NOMO-1 treated with DMSO at 0.1 percent for 48 hours (cell line): ENCODE data around the gene DUOXA1.

Experiments
- DNase-seq: peaks from one replicate; lab custom pipeline; 2025; ENCODE audit not compliant: unreplicated experiment; lab: John Stamatoyannopoulos, UW

The DUOXA1 gene

DNA sequence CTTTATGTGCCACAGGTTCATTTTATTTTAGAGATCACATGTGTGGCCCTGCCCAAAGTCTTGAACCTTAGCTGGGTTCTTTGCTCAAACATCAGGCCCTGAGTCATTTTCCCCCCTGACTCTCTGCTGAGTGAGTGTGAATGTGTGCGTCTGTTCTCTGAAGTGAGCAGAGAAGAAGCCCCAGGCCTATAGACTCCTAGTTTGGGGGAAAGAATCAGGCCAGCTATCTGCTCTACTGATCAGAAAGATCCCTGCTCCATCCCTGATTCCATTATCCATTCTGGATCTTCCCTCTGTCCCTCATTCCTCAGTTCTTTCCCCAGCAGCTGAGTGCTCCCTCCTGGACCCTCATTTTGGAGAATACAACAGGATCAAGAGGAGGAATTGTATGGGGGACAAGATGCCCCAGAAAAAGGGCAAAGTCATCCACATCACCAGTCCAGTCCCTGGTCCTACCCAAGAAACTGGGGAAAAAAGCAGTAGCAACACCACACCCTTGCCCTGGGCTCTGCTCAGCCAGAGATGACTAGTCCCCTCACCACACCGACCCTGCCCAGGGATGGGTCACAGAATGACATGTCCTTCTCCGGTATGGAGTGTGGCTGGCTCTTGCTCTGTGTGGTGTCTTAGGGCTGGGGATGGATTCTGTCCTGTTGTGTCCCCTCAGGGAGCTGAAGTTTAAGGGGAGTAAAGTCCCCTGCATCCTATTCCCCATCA, 3.3 kb upstream of the DUOXA1 start:
- DNase-seq: no peak

DNA sequence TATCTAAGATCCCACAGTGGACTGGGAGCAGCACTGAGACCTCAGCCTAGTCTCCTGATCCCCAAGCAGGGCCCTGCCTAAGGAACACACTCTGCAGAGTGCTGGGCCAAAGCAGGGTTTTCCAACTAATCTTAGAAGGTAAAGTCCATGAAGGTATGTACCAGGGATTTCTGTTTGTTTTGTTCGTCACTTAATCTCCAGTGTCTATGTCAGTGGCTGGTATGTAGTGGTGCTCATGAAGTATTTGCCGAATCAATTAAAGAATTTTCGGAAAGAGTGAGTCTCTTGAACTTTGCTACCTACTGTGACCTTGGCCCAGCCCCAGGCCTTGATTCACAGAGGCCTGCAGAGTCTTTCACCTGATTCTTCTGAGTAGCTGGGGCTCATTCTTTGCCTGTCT, 1.8 kb upstream of the DUOXA1 start:
- no peak for DNase-seq

DNA sequence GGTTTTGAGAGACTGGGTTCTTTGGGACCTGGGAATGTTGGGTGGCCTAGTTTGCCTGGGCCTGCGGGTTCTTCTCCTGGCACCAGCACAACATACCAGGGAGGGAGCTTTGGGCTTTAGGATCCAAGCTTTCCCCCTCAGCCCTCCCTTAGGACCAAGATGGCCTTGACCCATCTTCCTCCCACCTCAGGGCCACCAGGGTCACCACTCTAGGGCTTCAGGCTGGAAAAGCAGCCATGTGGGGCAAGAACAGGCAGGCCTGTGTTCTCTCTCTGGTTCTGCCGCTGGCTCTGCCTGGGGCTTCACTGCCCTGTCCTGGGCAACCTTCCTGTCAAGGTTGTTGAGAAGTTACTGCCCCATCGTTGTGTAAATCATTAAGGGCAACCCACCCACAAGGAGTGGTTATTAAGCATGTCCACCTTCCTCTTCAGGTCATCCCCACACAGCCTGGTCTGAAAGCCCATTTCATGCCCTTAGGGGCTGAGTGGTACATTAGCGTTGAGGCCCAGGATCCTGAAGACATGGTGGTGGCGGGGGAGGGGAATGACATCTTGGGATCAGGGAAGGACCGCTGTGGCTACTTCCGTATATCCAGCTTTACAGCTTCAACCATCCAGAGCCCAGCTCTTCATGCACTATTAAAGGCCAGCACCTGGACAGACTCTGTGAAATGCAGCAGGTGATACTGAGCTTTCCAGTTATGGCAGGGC, 767 bp upstream of the DUOXA1 start:
- no peak for DNase-seq

DNA sequence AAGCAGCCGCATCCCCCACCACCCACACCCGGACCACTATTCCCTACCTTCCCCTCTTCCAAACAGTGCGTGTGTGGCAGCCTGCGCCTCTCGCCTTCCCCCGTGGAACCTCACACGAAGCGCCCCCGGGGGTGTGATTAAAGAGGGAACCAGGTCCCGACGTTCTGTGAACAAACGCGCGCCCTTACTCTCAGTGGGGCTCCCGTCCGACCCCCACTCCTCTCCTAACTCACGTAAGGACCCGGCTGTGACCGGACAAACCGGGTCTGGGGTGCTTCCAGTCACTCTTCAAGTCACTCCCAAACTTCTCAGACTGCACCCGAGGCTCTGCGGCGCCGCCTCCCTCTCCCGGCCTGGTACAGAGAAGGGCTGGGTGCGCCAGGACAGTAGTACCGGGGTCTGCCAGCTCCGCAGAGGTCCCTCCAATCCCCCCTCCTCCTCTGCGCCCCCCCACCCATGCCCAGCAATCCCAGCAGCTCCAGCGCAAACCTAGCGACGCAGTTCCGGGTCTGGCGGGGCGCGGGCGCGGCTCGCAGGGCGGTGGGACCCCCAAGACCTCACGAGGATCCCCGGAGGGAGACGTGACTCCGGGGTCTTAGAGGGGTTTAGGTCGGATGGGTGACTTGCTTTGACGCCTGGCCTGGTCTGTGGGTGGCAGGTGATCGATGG, 574 bp downstream of the DUOXA1 start:
- DNase-seq: no peak

DNA sequence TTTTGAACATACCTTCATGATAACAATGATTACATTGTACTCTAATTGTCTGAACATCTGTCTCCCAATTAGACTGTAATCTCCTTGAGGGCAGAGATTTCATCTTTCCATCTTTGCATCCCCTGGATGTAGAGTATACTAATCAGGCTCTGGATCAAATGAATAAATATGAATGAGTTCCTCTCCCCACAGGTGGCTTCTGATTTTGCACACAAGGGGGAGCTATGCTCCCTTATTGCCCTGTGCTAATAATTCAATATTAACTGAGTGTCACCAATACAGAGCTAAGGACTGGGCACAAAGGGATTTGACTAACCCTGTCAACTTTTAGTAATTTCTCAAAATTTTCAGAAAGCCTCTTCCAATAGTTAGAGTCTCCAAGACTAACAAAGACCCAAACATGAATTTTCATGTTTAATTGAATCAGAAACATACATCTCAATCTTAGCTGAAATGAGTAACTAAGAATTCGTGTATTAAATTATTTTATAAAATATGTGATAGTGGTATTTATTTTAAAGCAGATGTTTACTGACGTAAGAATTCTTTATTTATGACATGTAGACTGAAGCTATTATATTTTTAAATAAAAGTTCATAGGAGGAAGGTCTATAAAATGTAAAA, 3.0 kb downstream of the DUOXA1 start:
- DNase-seq: peak; percentile 21

DNA sequence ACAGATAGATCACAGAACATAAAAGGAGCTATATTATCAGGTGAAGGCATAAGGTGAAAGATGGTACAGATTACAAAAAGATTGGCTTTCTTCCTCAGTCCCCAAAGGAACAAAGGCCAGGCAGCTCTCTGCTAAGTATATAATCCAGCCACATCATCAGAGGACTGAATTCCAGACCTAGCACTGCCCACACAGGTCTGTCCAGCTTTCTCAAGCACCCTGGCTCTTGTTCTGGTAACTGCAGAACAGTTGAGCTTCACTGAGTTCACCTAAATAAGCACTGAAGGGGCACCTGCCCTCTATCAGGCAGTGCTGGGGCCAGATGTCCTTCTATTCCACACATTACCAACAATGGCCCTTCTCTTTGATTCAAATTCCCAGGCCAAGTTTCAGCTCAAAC, 6.3 kb downstream of the DUOXA1 start:
- no peak for DNase-seq

DNA sequence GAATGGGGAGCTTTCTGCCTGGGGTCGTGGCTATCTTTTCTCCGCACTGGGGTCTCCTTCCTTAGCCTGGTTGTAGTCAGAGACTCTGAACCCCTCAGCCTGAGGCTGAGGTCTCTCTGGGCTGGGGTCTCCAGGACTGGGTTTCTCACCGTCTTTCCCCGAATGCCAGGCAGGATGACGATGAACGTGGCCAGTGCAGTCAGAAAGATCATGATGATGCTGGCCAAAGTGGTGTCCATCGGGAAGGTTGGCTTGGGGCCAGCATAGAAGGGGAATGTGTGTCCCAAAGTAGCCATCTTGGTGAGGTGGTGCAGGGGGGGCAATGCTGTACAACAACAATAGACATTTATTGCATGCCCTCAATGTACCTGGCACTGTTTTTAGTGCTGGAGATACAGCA, 7.0 kb downstream of the DUOXA1 start:
- DNase-seq: no peak

DNA sequence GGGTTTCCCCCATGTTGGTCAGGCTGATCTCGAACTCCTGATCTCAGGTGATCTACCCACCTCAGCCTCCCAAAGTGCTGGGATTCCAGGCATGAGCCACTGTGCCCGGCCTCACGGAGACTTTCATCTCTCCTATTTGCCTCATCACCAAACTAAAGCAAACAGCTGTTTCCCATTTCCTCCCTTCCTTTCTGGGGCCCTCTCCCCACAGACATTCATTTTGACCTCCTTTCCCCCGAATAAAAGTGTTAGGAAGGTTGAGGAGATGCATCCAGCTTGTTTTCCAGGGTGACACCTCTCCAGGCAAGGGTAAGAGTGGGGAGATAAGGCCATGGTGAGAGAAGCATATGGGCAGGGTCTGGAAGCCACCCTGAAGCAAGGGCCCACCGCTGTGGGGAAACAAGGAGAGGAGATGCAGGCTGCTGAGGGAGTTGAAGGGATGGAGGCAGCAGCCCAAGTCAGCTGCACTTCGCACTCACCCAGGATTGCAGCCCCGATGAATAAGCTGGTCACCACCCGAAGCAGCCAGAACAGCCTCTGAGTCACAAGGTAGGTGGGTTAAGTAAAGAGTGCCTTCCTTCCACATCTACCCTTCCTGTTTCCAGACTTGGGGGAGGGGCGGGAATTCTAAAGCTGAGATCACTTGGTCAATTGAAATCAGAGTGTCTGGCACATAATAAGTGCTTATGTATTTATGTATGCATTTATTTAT, 7.8 kb downstream of the DUOXA1 start:
- DNase-seq: no peak

DNA sequence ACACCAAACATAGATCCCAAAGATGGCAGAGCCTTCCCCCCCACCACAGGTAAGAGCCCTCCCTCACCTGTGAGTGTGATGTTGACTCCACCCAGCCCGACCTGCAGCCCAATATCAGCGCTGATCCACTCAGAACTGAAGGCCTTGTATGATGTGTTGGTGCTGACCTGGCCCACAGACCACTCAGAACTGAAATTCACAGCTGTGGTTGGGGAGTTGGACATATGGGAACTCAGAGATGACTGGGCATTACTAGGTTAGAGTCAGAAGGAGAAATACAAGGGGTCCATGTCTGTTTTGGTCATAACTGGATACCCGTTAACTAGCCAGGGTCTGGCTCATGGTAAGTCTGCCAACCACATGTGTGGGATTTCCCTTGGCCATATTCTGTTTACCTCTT, 8.7 kb downstream of the DUOXA1 start:
- no peak for DNase-seq

DNA sequence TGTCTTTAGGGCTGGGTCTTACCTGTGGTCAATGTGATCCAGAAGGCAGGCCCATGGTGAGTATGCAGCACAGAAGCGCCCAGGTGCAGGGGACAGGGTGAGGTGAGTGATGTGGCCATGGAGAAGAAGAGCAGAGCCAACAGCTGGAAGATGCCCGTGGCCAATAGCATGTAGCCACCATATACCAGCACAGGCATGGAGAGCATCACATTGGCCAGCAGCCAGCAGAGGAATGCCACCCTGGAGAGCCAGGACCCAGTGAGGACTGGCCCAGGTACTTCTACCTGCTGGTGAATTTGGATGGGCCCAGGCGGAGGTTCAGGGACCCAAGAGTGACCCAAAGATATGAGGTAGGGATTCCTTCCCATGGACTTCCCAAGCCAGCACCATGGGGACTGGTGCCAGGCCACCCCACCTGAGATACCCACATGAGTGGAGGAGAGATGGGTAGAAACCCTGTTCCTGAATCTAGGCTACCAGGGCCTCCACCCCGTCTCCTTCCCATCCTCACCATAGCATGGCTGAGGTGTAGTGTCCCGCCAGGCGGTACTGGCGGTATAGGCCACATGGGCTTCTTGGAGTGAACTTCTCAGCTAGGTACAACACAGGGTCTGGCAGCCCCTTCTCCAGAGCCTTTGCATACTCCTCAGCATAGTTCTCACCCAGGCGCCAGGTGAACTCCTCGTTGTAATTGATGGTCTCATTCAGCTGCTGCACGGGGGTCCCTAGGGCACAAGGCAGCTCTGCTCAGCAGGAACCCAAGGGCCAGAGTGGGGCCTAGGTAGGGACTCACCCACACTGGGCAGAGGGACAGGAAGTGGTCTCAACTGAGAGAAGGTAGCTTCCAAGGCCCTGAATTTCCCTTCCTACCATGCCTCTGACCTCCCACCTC, 9.4 kb downstream of the DUOXA1 start:
- DNase-seq: no peak

DNA sequence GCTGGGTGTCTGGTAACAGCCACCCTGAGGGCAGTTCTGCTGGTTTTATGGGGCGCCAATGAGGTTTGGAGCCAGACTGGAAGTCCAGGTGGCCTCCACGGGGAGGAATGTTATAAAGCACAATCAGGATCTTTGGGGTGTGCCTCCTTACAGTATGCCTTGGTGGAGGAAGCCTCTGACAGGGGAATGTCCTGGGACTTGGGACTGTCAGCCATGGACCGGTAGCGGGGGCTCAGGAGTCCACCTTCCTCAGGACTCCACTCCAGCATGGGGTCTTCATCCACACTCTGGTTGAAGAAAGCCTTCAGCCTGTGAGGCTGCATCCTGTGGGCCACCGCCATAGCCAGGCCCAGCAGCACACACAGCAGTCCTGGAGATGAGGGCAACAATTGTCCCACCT, 10.7 kb downstream of the DUOXA1 start:
- no peak for DNase-seq

DNA sequence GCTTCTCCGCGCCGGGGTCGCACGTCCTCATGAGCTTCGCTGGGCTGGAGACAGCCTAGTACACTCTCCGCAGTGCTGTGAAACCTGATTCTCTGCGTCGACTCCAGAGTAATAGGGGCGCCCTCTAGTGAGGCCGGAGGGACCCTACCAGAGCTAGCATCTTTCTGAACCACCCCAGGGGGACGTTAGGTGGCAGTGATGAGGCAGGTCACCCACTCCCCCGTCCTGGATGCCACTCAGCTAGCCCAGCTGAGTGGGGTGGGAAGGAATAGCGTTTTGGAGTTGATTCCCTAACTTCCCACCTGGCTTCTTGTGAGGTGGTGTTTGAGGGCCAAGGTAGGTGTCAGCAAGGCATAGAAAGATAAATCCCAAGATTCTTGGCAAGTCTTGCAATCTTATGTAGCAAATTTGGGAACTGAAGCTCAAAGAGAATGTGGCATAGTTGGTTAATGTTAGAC, 11.5 kb downstream of the DUOXA1 start:
- peak; percentile 85 for DNase-seq

DNA sequence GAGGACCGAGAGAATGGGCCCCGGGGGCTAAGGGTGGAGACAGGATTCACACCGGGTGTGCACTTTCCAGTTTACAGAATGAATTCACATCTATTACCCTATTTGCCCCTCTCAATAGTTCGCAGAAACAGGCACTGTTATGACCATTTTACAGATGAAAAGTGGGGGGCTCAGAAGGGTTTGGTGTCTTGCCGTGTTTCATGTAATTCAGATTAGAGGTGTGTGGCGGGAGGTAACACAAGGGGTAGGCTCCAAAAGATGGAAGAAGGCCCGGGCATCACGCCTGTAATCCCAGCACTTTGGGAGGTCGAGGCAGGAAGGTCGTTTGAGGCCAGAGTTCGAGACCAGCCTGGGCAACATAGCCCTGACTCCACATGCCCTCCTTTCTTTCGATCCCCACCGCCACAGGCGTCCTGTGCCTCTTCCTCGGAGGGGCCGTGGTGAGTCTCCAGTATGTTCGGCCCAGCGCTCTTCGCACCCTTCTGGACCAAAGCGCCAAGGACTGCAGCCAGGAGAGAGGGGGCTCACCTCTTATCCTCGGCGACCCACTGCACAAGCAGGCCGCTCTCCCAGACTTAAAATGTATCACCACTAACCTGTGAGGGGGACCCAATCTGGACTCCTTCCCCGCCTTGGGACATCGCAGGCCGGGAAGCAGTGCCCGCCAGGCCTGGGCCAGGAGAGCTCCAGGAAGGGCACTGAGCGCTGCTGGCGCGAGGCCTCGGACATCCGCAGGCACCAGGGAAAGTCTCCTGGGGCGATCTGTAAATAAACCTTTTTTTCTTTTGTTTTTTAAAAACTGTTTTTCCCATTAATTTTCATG, 12.2 kb downstream of the DUOXA1 start:
- DNase-seq: no peak

DNA sequence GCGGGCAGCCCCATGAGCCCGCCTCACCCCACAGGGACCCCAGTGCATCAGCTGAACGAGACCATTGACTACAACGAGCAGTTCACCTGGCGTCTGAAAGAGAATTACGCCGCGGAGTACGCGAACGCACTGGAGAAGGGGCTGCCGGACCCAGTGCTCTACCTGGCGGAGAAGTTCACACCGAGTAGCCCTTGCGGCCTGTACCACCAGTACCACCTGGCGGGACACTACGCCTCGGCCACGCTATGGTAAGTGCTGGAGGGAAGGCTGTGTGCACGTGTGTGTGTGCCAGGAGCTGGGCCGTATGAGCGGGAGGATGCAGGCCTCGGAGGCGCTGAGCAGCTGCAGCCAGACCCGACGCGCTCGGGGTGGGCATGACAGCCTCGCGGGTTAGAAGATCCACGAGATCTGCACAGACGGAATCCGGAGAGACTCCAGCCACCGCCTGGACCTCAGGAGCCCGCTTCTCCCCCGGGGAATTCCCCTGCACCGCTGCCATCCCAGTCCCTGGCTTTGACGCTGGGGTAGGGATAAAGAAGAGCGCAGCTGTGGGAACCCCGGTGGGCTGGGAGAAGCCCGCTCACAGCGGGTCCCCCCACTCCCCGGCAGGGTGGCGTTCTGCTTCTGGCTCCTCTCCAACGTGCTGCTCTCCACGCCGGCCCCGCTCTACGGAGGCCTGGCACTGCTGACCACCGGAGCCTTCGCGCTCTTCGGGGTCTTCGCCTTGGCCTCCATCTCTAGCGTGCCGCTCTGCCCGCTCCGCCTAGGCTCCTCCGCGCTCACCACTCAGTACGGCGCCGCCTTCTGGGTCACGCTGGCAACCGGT, 13.0 kb downstream of the DUOXA1 start:
- no peak for DNase-seq

DNA sequence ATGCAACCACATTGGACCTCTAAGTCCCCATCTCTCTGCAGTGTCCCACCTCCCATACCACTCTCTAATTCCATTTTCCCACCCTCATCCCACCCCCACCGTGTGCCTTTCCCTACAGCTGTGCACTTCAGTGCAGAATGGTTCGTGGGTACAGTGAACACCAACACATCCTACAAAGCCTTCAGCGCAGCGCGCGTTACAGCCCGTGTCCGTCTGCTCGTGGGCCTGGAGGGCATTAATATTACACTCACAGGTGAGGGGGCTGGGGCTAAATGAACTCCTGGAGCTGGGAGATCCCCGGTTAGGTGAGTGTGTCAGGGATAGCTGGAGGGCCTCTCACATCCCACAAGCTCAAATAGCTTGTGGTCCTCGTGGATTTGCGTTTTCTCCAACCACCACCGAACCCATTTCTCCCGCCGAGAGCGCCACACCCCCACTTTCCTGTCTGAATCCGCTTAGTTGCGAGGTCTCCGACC, 13.6 kb downstream of the DUOXA1 start:
- no peak for DNase-seq

DNA sequence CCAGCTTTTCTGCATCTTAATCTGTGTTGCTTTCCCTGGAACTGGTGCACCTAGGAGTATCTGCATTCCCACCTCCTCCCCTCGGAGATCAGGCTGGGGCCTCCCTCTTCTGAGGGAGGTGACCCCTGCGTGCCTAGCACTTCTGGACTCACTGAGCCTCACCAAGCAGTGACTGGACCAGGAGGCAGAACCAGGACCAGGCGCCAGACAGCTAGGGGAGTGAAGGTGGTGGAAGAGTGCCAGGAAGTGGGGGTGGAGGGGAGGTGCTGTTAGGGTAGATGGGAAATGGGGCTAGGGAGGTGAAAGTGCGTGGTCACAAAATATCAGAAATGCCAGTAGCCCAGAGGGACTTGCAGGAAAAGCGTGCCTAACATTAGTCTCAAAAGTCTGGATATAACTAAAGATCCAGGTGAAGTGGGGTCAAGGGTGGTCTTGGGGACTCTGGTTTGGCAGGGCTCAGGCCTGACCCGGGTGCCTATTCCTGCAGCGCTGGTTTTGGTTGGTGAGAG, 14.3 kb downstream of the DUOXA1 start:
- DNase-seq: no peak

DNA sequence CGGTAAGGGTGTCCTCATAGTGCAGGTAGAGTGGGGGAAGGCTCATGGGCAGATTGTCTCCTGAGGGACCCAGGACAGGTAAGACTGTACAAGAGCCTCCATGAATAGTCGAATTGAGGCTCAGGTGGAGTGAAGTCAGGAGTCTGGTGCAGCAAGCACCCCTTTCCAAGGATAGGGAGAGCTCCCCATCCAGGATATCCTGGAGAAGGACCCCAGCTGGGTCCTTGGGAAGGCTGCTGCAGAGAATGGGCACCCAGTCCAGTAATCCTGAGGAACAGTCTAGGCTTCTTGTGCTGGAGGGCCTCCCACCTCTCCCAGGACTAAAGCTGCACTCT, 15.0 kb downstream of the DUOXA1 start:
- no peak for DNase-seq

DNA sequence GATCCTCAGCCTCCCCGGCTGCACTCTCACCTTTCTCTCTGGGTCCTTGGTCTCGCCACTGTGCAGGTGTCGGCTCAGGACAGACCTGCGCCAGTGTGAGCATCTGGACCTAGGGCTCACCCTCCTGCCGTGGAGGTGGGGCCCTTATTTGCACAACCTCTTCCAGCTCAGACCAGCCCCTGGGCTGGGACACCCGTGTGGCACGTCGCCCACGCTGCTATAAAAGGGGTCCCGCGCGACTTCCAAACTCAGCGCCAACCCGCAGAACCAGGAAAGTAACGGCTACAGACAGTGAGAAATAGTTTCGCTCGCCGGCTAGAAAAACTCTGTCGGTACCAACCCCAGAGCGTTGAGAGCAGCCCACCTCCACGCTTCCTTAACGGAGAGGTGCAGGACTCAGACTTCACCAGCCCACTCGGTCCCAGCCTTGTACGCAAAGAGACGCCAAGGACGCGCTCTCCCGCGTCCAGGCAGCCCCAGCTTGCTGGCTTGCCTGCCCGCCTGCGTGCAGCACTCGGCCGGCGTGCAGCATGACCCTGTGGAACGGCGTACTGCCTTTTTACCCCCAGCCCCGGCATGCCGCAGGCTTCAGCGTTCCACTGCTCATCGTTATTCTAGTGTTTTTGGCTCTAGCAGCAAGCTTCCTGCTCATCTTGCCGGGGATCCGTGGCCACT, 15.5 kb downstream of the DUOXA1 start, which contains the start of the genes DUOX2 and DUOXA2:
DUOX2 (minus strand) TSS at position 97 of the 675 bp plus-strand sequence. CDS start 761 bp downstream, outside the sequence.
DUOXA2 (plus strand) TSS at position 251 of the 675 bp plus-strand sequence; CDS start at position 531, 280 bp downstream.
- DNase-seq: no peak
